ENCODE data around the gene TMEM271.

The TMEM271 gene

DNA sequence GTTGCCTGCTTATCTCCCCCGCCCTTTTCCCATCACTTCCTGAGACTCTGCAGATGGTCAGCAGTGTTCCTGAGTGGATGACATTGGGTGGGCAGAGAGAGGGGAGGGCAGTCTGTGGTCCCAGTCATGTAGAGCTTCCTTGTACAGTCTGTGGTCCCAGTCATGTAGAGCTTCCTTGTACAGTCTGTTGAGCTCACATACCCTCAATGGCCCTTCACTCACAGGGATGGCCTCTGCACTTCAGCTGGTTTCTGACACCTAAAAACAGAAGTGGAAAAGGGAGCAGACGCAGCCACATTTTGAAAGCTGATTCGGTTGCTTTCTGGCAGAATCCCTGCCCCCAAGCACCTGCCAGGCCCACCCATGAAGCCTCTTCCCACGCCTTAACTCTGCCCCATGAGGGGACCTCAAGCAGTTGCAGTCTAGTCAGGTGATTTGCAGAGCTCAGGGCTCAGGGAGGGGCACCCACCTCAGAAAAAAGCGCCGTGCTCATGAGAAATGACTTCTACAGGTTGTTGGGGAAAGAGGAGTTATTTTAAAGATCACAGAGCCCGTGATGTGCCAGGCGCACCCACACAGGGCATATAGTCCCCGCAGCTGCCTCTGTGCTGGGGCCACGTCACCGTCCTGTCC is 3.6 kb upstream of the TMEM271 start:
- Histone ChIP-seq H3K4me1 (ENCODE audit: insufficient read depth, low read length, severe bottlenecking) (no peaks in the 10 kb centered on the region), H3K4me3 (ENCODE audit: low read depth, low read length, poor library complexity, severe bottlenecking) (no peak overlapping the region), H3K9me2 (ENCODE audit: low read depth, low read length) (no peaks in the 10 kb centered on the region), H3K27me3 (ENCODE audit: insufficient read depth, low read length) (no peaks in the 10 kb centered on the region), H3K9ac (ENCODE audit: low read length) (no peak overlapping the region), H3K79me2 (ENCODE audit: insufficient read depth, low read length) (no peaks in the 10 kb centered on the region), H3K4me2 (ENCODE audit: low read length) (no peak overlapping the region), H3K27ac (ENCODE audit: low read depth, low read length, poor library complexity, severe bottlenecking) (no peak overlapping the region), H2AFZ (ENCODE audit: low read length) (no peak overlapping the region), H4K20me1 (ENCODE audit: insufficient read depth, low read length) (no peaks in the 10 kb centered on the region), H3F3A (ENCODE audit: insufficient read depth, low read length) (no peaks in the 10 kb centered on the region), H3K36me3 (ENCODE audit: insufficient read depth, low read length) (no peaks in the 10 kb centered on the region), H3K9me3 (ENCODE audit: low read length) (no peaks in the 10 kb centered on the region)
- TF ChIP-seq, protein P1, sequence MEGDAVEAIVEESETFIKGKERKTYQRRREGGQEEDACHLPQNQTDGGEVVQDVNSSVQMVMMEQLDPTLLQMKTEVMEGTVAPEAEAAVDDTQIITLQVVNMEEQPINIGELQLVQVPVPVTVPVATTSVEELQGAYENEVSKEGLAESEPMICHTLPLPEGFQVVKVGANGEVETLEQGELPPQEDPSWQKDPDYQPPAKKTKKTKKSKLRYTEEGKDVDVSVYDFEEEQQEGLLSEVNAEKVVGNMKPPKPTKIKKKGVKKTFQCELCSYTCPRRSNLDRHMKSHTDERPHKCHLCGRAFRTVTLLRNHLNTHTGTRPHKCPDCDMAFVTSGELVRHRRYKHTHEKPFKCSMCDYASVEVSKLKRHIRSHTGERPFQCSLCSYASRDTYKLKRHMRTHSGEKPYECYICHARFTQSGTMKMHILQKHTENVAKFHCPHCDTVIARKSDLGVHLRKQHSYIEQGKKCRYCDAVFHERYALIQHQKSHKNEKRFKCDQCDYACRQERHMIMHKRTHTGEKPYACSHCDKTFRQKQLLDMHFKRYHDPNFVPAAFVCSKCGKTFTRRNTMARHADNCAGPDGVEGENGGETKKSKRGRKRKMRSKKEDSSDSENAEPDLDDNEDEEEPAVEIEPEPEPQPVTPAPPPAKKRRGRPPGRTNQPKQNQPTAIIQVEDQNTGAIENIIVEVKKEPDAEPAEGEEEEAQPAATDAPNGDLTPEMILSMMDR (IDR thresholded peaks at IDR 0.05; ENCODE audit: low read length), result no peak
- TF ChIP-seq EZH2 (IDR thresholded peaks at IDR 0.05; ENCODE audit: borderline replicate concordance, low read length), result no peak

GRCh38 chr4:578451-579443 is 2.7 kb upstream of the TMEM271 start:
- Histone ChIP-seq H3K36me3 (ENCODE audit: insufficient read depth, low read length) (no peaks in the 10 kb centered on the region), H3K4me3 (ENCODE audit: low read depth, low read length, poor library complexity, severe bottlenecking) (no peak overlapping the region), H3K9ac (ENCODE audit: low read length) (no peak overlapping the region), H3K27ac (ENCODE audit: low read depth, low read length, poor library complexity, severe bottlenecking) (no peak overlapping the region), H3K27me3 (ENCODE audit: insufficient read depth, low read length) (no peaks in the 10 kb centered on the region), H2AFZ (ENCODE audit: low read length) (no peak overlapping the region), H3K9me2 (ENCODE audit: low read depth, low read length) (no peaks in the 10 kb centered on the region), H3K4me1 (ENCODE audit: insufficient read depth, low read length, severe bottlenecking) (no peaks in the 10 kb centered on the region), H3K4me2 (ENCODE audit: low read length) (no peak overlapping the region), H3K9me3 (ENCODE audit: low read length) (no peaks in the 10 kb centered on the region), H3F3A (ENCODE audit: insufficient read depth, low read length) (no peaks in the 10 kb centered on the region), H3K79me2 (ENCODE audit: insufficient read depth, low read length) (no peaks in the 10 kb centered on the region), H4K20me1 (ENCODE audit: insufficient read depth, low read length) (no peaks in the 10 kb centered on the region)
- TF ChIP-seq, protein P1 (IDR thresholded peaks at IDR 0.05; ENCODE audit: low read length), result no peak
- TF ChIP-seq EZH2 (IDR thresholded peaks at IDR 0.05; ENCODE audit: borderline replicate concordance, low read length), result no peak

- Histone ChIP-seq H3K27ac (ENCODE audit: low read depth, low read length, poor library complexity, severe bottlenecking) (no peak overlapping the region), H3K4me2 (ENCODE audit: low read length) (no peak overlapping the region), H3K27me3 (ENCODE audit: insufficient read depth, low read length) (no peaks in the 10 kb centered on the region), H3K79me2 (ENCODE audit: insufficient read depth, low read length) (no peaks in the 10 kb centered on the region), H3K9ac (ENCODE audit: low read length) (no peak overlapping the region), H3K4me3 (ENCODE audit: low read depth, low read length, poor library complexity, severe bottlenecking) (no peak overlapping the region), H3K9me2 (ENCODE audit: low read depth, low read length) (no peaks in the 10 kb centered on the region), H3K4me1 (ENCODE audit: insufficient read depth, low read length, severe bottlenecking) (no peaks in the 10 kb centered on the region), H3K9me3 (ENCODE audit: low read length) (no peaks in the 10 kb centered on the region), H2AFZ (ENCODE audit: low read length) (no peak overlapping the region), H3F3A (ENCODE audit: insufficient read depth, low read length) (no peaks in the 10 kb centered on the region), H4K20me1 (ENCODE audit: insufficient read depth, low read length) (no peaks in the 10 kb centered on the region), H3K36me3 (ENCODE audit: insufficient read depth, low read length) (no peaks in the 10 kb centered on the region)
- TF ChIP-seq, protein P1 (IDR thresholded peaks at IDR 0.05; ENCODE audit: low read length), result no peak
- TF ChIP-seq EZH2 (IDR thresholded peaks at IDR 0.05; ENCODE audit: borderline replicate concordance, low read length), result no peak
Observed at GRCh38 chr4:577499-578450, 1.7 kb upstream of the TMEM271 start.
